Epithelial cell of prostate (primary cell): Measurements from ENCODE around the gene PSD4.

Source experiments
- DNase-seq: peaks from one replicate; pipeline ENCODE4 v3.0.0-alpha.2; 2011; ENCODE audit warnings: low read depth, low spot score
- H3K27ac ChIP-seq: fragments of 450-650 bp; 2 replicates; pipeline ENCODE4 v1.5.1; 2017; ENCODE audit warnings: mild to moderate bottlenecking

The PSD4 gene

GRCh38 chr2:113255140-113256070 is 81.6 kb downstream of the PSD4 start:
- DNase-seq = no peak
- no peak overlapping the region for H3K27ac ChIP-seq

DNA sequence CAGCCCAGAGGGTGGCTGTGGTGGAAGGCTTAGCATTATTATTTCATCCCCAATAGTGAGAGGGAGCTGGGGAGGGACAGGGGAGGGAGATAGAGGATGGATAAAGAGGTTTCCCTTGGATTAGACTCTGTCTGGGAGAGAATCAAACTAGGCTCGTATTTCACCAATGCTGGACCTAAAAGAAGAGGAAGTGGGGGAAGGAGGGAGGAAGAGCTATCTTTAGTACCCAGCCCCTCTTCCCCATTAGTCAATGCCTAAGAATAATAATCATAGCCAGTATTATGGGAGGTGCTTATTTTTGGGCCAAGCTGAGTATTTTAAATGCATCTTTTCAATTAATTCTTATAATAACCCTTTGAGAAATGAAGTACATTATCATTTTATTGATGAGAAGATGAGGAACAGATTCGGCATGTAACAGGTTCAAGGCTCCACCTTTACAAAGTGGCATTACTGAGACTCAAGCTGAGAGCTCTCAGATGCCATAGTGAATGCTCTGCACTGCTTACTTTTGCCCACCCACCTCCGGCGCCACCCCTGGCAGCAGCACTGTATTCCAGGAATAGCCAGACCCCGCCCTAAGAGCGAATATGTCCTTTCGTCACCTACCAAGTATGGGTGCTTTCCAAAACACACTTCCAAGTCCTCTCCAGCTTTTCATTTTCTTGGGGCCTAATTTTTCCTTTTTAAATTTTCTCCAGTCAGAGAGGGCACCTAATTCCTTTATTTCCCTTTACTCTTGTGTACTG is 83.9 kb downstream of the PSD4 start:
- H3K27ac ChIP-seq = no peak overlapping the region
- DNase-seq = no peak

DNA sequence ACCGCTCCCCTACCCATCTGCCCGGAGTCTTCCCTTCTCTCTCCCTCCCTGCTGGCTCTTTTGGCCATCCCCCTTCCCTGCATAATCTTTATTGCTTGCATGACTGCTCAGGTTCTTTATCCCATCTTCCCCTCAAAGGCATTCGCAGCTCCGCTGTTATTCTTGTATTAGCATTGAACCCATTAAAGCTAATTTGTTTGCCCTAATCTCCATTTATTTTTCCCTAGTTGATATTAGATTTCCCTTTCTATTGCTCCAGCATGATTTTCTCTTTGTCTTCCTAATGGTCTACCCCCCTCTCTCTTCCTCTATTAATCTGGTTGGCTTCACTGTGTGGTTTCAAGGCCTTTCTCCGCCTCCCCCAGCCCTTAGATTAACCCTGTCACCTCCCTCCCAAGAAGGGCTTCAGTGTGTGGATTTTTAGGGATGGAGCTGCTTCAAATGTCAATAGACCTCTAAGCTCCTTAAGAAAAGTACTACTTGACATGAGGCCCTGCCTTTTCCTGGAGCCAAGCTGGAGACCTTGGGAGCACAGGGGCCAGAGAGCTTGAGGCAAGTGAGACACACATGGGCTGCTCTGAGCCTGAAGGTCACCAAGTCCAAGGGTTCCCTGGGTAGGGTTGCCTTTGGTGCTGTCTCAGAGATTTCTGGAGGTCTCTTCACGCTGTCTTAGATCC is 84.8 kb downstream of the PSD4 start:
- H3K27ac ChIP-seq = no peak overlapping the region
- DNase-seq = no peak
